ENCODE results near the gene GLIPR2.
A peak's percentile ranks its signal among the peaks of the same experiment; 100 is the strongest.
"Not testable (repeated sequence)": the region's sequence is repeated elsewhere in the genome, so short reads cannot be mapped to it uniquely, and the experiment has no call there.

GLIPR2 gene, protein sequence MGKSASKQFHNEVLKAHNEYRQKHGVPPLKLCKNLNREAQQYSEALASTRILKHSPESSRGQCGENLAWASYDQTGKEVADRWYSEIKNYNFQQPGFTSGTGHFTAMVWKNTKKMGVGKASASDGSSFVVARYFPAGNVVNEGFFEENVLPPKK

DNA sequence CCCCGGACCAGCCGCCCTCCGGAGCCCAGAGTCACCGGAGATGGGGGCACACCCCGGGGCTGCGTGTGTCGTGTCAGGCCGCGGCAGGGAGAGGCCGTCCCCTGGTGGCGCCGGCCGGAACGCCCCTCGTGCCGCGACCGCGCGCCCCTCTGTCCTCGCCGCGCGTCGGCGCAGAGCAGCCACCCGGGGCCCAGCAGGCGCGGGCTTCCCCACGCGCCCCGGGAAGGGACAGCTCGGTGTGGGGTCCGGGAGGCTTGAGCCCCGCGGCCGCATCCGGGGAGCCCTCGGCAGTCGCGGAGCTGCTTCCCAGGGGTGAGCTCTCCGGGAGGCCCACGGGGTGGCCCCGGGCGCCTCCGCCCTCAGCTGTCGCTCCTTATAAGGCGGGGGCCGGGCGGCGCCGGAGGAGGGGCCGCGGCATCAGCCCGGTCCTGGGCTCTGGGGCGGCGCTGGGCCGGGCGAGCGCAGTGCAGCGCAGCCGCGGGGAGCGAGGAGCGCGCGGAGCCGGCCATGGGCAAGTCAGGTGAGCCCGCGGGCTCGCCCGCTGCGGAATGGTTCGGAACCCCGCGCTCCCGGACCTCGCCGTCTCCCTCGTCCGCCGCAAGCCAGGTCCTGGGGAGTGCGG, at the start of gene GLIPR2:
Gene GLIPR2, plus strand, starts transcription at position 462 of the 622 bp plus-strand sequence. Its CDS starts 46 bp downstream, at position 508.
- DNase-seq (ENCODE audit: low read depth): peak; percentile 44

DNA sequence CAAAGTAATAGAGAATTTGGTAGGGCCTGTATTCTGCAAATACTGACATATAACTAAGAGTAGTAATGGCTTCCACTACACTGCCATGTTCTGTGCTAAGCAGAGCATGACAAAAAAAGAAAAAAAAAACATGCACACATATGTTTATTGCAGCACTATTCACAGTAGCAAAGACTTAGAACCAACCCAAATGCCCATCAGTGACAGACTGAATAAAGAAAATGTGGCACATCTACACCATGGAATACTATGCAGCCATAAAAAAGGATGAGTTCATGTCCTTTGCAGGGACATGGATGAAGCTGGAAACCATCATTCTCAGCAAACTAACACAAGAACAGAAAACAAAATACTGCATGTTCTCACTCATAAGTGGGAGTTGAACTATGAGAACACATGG, 49.5 kb upstream of the GLIPR2 start:
- DNase-seq (ENCODE audit: low read depth): not testable (repeated sequence)

DNA sequence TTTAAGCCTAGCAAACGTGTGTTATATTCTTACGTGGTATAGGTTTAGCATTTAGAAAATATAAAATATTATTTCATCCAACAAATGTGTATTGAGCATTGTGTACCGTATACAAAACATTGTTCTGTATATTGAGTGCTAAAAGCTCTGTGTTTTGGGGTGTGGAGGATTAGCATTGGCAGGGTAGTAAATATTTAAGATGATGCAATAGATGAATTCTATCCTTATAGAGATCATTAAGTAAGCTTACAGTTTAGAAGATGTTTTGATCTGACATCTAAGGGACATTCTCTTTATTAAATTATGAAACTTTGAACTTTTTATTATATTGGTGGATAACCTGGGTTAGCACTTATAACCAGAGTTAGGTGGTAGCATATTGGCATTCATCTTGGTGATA, 48.5 kb upstream of the GLIPR2 start:
- no peak for DNase-seq (ENCODE audit: low read depth)

DNA sequence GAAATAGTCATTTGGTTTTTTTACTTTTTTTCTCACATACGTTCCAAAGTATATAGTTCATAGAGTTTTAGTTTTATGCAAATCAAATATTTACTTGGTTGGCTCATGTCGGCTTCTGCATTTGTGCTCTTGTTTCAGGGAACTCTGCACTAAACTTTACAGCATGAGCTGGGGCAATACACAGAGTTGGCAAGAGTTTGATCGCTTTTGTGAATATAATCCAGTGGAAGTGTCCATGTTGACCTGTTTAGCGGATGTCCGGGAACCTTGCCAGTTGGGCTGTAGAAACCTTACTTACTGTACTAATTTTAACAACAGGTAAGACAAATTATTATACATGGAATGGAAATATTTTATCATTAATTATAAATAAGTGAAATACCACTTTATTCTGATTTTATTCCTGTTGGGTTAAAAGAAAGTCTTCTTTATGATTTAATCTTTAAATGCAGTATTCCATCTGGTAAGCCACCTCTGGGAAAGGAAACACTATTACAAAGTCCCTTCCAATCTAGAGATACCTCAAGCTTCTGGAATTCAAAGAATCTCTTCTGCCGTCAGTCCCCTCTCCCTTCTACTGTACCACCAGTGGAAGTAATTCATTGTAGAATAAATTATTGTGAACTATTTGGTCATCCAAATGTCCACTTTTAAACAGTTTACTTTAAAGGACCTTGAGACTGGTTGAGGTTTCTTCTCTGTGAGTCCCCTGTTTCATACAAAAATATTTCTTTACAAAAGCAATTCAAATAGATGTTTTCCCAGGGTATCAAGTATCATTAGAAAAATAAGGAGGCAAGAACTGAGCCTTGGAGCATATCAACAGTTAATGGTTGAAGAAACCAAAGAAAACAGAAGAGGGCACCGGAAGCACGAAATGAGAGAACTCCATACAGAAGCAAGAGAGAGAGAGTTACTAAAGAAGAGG, 45.2 kb upstream of the GLIPR2 start:
- no peak for DNase-seq (ENCODE audit: low read depth)

DNA sequence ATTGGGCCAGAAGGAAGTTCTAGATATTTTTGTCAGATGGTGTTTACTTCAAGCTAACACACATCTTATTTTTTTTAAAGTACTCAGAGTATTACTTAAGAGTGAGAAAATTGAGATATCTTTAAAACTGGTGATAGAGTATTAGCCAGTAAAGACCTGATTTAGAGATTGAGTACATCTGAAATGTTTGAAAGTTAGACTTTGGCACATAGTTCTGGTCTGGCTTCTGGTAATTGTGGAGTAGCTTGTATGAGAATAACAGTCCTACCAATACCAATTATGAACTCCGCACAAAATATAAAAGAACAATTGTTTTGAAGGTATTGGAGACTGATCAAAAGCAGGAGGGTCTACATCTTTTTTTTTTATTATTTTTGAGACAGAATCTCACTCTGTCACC, 44.5 kb upstream of the GLIPR2 start:
- no peak for DNase-seq (ENCODE audit: low read depth)

DNA sequence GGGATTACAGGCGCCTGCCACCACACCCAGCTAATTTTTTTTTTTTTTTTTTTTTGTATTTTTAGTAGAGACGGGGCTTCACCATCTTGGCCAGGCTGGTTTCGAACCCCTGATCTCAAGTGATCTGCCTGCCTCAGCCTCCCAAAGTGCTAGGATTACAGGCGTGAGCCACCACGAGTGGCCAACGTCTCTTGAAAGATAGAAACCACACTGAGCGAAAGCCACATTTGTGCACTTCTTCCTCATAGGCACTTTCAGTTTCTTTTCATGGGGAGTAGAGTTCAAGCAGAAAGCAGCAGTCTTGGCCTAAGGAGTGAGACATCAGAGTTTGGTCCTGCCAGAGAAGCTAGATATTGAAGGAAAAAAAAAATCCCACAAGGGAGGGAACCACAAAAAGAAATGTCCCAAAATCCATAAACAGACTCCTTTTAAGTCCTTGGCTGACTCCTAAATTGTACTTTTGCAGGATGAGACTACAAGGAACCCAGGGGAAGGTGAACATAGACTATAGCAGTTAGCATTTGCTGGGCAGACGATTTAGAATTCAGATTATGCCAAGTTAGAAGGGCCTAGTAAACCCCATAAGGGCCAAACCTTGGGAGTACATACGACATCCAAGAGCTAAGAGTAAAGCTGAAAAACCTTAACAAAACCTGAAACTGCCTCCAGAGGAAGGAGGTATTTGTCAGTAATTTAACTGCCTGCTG, 43.9 kb upstream of the GLIPR2 start:
- no peak for DNase-seq (ENCODE audit: low read depth)

DNA sequence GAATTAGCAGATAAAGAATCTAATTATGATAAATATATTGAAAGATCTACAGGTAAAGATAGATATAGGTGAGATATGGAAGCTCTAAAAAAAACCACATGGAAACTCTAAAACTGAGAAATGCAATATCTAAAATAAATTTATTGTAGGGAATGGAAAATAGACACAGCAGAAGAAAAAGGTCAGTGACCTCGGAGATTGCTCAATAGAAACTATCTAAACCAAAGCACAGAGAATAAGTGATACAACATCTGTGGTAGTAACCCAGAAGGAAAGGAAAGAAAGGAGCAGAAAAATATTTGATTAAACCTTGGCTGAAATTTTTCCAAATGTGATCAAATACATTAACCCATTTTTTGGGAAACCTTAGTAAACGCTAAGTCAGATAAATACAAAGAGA, 43.1 kb upstream of the GLIPR2 start:
- DNase-seq (ENCODE audit: low read depth): no peak

DNA sequence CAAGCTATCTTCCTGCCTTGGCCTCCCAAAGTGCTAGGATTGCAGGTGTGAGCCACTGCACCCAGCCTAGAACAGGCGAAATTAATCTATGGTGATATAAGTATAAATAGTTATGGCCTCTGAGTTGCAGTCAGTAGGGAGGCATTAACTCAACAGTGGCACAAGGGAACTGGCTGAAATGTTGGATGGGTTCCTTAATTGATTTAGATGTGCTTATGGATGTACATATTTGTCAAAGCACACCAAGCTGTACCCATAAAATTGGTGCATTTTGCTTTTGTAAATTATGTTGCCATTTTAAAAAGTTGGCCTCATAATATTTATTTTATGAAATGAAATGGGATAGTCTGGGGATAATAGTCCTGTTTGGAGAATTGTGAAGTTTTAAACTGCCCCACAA, 36.8 kb upstream of the GLIPR2 start:
- no peak for DNase-seq (ENCODE audit: low read depth)

DNA sequence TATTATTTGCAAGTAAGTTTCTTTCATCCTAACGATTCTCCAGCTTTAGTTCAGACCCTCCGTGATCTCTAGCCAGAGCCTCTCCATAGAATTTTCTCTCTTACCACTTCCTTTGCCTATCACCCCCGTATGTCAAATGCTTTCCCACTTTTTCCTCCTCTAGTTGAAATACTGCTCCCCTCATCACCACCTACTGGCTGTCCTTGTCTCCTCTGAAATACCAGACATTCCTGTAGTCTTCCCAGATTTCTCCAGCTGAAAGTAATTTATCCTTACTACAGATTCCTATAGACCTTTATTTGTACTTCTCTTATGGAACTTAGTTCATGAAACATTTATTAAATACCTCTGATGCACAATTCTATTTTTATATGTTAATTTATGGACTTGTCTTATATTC, 36.0 kb upstream of the GLIPR2 start:
- DNase-seq (ENCODE audit: low read depth): no peak

DNA sequence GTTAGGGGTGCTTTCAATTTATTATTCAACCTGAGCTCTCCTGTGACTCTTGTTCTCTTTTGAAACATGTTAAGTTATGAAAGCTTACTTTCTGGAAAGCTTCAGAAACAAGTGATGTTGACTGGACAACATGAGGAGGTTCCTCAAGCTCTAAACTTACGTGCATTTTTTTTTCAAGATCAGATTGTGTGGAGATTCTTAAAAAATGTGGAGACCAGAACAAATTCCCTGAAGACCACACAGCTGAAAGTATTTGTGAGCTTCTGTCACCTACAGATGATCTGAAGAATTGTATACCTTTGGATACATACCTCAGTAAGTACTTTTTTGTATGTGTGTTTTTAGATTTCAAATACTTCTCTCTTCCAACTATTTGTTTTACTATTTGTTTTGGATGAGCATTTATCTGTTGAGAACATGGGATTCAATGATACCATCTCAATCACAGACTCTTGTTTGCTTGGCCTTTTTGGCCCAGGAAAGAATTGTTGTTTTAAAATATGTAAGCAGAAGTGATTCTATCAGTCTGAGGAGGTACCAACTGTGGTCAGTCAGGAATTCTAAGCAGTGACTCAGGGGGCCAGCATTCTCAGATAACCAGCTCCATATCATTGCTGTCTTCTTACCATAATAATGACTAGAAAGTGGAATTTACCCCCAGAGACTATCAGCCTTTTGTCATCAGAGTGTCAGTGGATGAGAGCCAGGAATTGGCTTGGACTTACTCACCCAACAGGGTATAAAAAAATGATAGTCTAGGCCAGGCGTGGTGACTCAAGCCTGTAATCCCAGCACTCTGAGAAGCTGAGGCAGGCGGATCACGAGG, 34.4 kb upstream of the GLIPR2 start:
- DNase-seq (ENCODE audit: low read depth): peak; percentile 89

DNA sequence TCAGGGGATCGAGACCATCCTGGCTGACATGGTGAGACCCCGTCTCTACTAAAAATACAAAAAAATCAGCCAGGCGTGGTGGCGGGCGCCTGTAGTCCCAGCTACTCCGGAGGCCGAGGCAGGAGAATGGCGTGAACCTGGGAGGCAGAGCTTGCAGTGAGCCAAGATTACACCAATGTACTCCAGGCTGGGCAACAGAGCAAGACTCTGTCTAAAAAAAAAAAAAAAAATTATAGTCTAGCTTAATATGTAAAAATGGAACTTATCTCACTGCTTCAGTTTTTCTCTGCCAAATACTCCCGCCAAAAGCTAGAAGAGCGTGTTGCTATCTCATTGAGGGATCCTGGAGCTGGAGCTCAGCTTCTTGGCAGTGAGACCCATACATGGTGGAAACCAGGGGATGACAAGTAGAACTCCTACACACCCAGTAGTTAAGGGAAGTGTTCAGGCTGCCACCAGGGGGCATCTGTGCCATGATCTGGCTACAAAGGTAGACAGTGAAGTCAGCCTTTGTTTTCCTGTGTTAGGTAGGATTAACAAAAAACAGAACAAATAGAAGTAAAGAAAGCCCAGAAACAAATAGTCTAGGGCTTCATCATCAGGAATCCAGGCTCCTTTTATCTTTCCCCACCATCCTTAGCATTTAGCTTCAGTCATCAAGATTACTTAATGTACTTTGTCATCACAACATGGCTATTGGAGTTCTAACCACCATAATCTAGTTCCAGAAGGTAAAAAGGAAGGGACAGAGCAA, 33.6 kb upstream of the GLIPR2 start:
- DNase-seq (ENCODE audit: low read depth): peak; percentile 43

DNA sequence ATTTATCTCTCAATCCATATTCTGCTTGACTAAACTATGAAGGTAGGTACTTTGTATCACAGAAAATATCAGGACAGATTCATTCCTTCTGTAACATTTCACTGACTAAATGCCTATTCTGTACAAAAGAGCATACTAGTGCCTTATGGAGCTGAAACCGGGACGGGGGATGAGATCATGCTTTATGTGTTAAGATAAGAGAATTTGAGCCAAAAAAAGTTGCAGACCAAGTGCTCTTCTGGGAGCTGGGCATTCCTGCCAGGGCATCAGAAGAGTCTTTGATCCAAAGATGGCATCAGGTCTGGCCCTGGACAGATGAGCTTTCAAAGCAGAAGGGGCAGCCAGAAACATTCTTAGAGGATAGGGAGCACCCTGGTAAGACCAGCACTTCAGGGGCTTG, 27.5 kb upstream of the GLIPR2 start:
- DNase-seq (ENCODE audit: low read depth): no peak

DNA sequence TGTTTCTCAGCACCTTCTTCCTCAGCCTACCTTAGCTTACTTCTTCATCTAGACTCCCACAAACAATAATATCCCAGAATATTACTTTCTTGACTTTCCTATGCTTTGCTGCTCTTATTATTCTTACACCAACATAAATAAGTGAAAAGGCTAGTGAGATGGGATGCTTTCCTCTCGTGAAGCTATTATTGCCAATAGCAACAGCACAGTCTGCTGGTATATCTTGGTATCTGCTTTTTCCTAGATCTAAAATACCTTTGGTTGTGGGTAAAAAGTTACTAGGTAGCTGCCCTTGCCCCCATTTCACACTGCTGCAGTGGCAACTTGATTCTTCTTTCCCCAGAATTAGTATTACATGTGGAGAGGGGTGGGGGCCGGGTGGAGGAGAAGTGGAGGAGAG, 26.1 kb upstream of the GLIPR2 start:
- DNase-seq (ENCODE audit: low read depth): no peak

DNA sequence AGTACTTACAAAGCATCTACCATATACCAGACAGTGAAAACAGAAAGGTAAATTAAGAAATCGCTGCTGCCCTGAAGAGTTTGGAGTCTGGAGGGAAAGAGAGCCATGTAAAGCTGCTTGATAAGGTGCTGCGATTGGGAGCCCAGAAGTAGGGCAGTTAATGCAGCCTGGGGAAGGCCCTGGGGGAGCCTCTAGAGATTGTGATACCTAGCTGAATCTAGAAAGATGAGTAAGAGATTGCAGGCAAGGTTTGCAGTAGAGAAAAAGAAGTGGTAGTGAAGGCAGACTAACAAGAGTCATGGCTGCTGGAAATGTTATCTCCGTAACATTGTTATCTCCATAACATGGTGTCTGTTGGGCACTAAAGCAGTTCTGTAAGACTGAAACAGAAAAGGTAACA, 24.0 kb upstream of the GLIPR2 start:
- no peak for DNase-seq (ENCODE audit: low read depth)

DNA sequence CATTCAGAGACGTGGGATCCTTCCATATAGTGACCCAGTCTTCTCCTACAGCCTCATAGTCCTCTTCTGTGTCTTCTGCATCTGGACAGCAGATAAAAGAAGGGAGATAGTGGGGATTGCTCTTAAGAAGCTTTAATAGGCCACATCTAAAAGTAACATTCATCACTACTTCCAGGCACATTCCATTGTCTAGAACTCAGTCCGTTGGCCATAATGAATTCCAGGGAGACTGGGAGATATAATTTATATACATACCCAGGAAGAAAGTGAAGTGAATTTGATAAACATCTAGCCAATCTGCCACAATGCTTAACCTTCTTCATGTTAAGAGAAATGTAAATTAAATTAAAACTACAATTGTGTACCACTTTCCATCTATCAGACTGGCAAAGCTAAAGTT, 22.5 kb upstream of the GLIPR2 start:
- DNase-seq (ENCODE audit: low read depth): no peak

DNA sequence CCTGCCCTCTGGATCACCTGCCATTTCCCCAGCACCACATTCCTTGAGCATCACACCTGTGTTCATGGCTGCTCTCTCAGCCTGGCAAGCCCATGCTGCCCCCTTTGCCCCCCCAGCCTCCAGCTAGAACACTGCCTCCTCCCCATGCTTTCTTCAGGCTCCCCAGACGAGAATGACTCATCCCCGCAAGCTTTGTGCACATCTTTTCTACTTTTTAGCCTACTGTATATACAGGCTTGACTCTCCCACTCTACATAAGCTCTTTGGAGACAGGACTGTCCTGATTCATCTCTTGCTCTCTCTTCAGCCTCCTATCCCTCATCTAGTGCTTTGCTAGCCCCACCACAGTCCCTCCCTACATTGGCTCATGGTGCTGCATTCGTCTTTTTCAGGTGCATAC, 19.9 kb upstream of the GLIPR2 start:
- DNase-seq (ENCODE audit: low read depth): no peak

DNA sequence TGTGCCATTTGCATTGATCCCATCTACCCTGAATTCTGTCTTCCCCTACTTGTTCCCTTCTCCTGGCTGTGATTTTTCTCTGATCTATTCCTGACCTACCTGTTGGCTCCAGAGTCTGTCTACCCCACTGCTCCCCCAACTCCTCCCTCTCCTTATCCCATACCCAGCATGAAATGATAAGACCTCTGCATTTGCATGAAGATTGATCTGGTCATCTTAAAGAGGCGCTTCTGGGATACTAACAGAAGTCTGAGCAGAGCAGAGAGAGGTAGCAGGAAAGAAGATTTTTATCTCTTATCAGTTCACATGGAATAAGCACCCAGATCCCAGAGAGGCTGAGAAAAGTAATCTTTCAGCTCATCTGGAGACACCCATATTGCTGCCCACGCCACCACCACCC, 18.3 kb upstream of the GLIPR2 start:
- no peak for DNase-seq (ENCODE audit: low read depth)

DNA sequence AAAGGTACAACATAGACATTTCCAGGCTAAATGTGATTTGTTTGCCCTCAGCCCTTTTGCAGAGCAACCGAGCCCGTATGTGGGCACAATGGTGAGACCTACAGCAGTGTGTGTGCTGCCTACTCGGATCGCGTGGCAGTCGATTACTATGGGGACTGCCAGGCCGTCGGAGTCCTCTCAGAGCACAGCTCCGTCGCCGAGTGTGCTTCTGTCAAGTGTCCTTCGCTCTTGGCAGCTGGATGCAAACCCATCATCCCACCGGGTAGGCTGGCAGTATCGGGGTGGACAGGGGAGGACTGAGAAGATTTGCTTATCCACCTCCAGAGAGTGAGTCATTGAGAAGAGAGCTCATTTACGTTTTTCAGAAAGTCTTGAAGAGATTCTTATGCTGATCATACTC, 17.8 kb upstream of the GLIPR2 start:
- no peak for DNase-seq (ENCODE audit: low read depth)

DNA sequence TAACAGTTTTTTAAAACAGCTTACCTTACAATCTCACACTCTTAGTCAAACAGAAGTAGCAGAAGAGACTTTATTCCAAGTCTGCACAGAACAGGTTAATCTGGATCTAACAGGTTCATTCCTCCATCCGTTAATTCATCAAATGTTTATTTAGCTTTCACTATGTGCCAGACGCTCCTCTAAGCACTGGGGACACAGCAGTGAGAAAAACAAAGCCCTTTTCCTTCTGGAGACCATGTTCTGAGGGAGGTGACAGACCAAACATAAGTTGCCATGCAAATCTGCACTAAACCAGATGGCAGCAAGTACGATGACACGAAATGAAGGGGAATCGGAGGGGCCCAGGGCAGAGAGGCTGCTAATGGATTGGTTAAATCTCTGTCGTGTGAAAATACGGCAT, 17.1 kb upstream of the GLIPR2 start:
- no peak for DNase-seq (ENCODE audit: low read depth)

DNA sequence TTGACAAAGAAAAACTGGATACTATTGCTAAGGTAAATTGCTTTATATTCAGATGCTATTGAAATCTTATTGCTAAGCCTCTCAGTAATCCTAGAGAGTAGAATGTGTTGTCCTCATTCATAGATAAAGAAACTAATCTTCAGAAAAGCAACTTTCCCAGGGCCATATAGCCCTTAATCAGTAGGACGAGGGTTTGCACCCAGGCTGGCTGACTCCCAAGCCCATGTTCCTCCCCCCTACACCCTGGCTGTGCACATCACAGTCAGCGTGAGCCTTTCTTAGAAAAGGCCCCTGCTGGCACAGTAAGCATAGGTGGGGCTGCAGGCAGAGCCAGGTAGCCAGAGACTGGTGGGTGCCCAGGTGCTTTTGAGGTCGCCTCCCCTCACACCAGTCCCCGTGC, 15.8 kb upstream of the GLIPR2 start:
- no peak for DNase-seq (ENCODE audit: low read depth)

DNA sequence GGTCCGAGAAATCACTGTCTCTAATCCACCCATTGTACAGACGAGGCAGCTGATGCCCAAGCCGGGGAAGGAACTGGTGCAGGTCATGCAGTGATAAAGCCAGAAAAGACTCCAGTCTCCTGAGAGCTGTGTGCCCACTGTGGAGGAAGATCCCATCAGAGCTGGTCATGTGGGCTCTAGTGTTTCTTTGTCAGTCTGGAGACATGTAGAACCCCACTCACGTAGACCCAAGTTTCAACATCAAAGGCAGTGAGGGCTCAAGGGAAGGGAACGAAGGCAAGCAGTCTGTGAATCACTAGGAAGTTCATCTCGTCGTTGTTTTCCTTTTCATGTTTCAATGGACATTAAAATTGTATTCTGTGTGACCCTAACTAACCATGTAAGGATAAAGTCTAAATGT, 14.6 kb upstream of the GLIPR2 start:
- DNase-seq (ENCODE audit: low read depth): no peak

Data from fibroblast of the conjunctiva (primary cell).